ENCODE measurements around the gene WDFY2. TPM values are rescaled to one million over a fixed set of nuclear protein-coding genes. Genes with fewer than 3 reads are reported as not detected.

Gene WDFY2
- total and polyA plus RNA-seq, 2 experiments from 2014 or later, result 6.9 to 14.2 TPM

DNA sequence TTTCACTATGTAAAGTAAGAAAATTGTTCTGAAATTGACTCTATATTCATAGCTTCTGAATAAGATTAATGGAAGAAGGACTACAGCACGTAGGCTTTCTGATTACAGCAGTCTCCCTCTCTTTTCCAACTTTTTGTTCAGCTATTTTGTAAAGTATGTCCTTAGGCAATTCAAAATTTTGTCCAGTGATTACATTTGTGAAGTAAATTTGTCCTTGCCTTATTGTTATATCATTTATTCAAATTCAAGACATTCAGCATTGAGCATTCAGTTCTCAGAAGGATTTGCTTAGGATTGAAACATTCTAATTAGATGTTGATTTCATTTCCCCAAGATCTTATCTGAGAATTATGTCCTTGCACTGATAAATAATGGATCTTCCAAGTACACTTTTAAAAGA is 76.6 kb downstream of the WDFY2 start:
- in situ Hi-C loops (cut with MboI), result no loop called here
- H3K79me2 ChIP-seq (ENCODE audit: insufficient read depth), result peaks cover 100% of the 10 kb centered on the region
- H3F3A ChIP-seq (ENCODE audit: insufficient read depth), result no peaks in the 10 kb centered on the region
- H3K36me3 ChIP-seq (ENCODE audit: low read depth), result peaks cover 13% of the 10 kb centered on the region
- DNase-seq, result no peak
- 98 to 100% methylated on average over 1 of the region's 1 CpG for WGBS, 2 experiments (ENCODE audit: low coverage in 1 of 2, low lambda C conversion rate in 2 of 2, missing lambda C conversion rate in 2 of 2)
- TF ChIP-seq EZH2 (IDR thresholded peaks at IDR 0.05; ENCODE audit: insufficient read depth, poor library complexity, severe bottlenecking) (no peak), EZH2phosphoT487 (IDR thresholded peaks at IDR 0.05; ENCODE audit: insufficient read depth, low read depth) (no peak)
- H3K9me3 ChIP-seq (ENCODE audit: low read depth), result no peaks in the 10 kb centered on the region
- no peak overlapping the region for H3K4me2 ChIP-seq (ENCODE audit: unreplicated experiment)
- no peak overlapping the region for H2AFZ ChIP-seq
- no peak overlapping the region for H3K4me3 ChIP-seq
- H3K27ac ChIP-seq, result no peak overlapping the region
- no peak overlapping the region for H3K9ac ChIP-seq
- H3K9me2 ChIP-seq (ENCODE audit: insufficient read depth), result no peaks in the 10 kb centered on the region
- peaks cover 18% of the 10 kb centered on the region for H3K4me1 ChIP-seq (ENCODE audit: insufficient read depth)
- no peaks in the 10 kb centered on the region for H4K20me1 ChIP-seq (ENCODE audit: insufficient read depth)
- H3K27me3 ChIP-seq (replicated peaks; ENCODE audit: insufficient read depth), result no peaks in the 10 kb centered on the region

DNA sequence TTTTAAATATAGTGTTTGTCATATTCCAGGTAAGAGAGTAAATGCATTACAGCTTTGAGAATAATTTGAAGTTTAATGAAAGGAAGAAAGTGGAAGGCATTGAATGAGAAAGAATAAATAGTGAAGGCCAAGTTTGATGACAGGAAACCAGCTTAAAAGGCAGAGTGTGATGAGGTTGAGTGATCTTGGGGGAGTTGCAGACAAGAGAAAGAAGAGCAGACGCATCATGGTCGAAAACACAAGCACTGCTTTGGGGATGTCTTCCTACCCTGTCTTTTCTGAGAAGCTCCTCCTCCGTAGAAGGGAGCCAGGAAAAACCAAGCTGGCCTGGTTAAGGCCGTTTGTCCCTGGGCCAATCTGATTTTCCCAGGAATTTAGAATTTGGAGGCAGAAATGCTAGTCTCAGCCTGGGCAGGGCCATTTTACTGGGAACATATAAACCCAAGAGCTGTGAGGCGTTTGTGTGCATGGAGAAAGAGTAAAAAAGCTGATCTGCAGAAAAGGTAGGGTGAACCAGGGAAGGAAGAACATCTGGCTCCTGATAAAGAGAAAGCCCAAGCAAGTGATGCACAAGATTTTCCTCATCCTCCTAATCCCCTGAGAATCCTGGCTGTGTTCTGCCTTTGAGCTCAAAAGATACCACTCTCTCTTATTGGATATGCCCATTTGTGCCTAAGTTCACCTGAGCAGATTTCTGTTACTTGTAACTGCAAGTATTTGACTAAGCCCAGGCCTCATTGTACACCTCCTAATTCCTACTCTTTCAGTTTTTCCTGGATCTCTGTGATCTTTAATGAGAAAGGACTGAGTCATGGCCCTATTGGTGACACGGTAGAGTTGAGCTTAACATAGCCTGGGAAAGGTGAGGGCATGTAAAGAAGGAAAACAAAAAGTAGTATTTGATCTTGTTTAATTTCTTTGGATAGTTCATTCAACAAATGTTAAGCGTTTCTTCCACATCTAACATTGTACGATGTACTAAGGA is 80.0 kb downstream of the WDFY2 start:
- H3K36me3 ChIP-seq (ENCODE audit: low read depth), result peaks cover 13% of the 10 kb centered on the region
- H3K9me2 ChIP-seq (ENCODE audit: insufficient read depth), result no peaks in the 10 kb centered on the region
- TF ChIP-seq EZH2phosphoT487 (IDR thresholded peaks at IDR 0.05; ENCODE audit: insufficient read depth, low read depth) (no peak), EZH2 (IDR thresholded peaks at IDR 0.05; ENCODE audit: insufficient read depth, poor library complexity, severe bottlenecking) (no peak)
- H3K27me3 ChIP-seq (replicated peaks; ENCODE audit: insufficient read depth), result no peaks in the 10 kb centered on the region
- 52 to 53% methylated on average over 8 of the region's 8 CpGs for WGBS, 2 experiments (ENCODE audit: low coverage in 1 of 2, low lambda C conversion rate in 2 of 2, missing lambda C conversion rate in 2 of 2)
- no peaks in the 10 kb centered on the region for H3K9me3 ChIP-seq (ENCODE audit: low read depth)
- H4K20me1 ChIP-seq (ENCODE audit: insufficient read depth), result no peaks in the 10 kb centered on the region
- H3K4me1 ChIP-seq (ENCODE audit: insufficient read depth), result peaks cover 34% of the 10 kb centered on the region
- no peak overlapping the region for H3K27ac ChIP-seq
- H3K4me3 ChIP-seq, result no peak overlapping the region
- H3K79me2 ChIP-seq (ENCODE audit: insufficient read depth), result peaks cover 100% of the 10 kb centered on the region
- no peak for DNase-seq
- no peak overlapping the region for H3K4me2 ChIP-seq (ENCODE audit: unreplicated experiment)
- H3K9ac ChIP-seq, result no peak overlapping the region
- H3F3A ChIP-seq (ENCODE audit: insufficient read depth), result 0 out of 2 replicates have a peak, but pooled peaks cover 14% of the 10 kb centered on the region
- in situ Hi-C loops (cut with MboI), result no loop called here
- no peak overlapping the region for H2AFZ ChIP-seq

GRCh38 chr13:51665456-51665855 is 81.2 kb downstream of the WDFY2 start:
- TF ChIP-seq EZH2 (IDR thresholded peaks at IDR 0.05; ENCODE audit: insufficient read depth, poor library complexity, severe bottlenecking), result no peak
- TF ChIP-seq EZH2phosphoT487 (IDR thresholded peaks at IDR 0.05; ENCODE audit: insufficient read depth, low read depth), result no peak
- Histone ChIP-seq H3K79me2 (ENCODE audit: insufficient read depth) (peaks cover 100% of the 10 kb centered on the region), H3F3A (ENCODE audit: insufficient read depth) (0 out of 2 replicates have a peak, but pooled peaks cover 14% of the 10 kb centered on the region)

DNA sequence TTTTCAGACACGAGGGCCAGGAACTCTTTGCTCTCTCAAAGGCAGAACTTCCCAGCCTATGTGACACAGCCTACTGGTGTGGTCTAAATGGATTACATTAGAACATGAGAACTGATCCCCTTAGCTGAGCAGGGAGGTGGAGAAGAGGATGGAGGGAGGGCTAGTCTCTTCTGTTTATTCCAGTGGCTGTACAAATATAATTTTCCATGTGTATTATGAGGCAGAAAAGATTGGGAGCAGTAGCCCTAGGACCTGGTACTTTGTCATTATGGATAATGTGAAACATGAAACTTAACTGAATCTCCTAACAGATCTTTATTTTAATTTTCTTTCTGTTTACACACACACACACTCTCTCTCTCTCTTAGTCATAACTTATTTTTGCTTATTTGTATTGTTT is 82.1 kb downstream of the WDFY2 start:
- Histone ChIP-seq H3K36me3 (ENCODE audit: low read depth) (peaks cover 7% of the 10 kb centered on the region), H3K27ac (peak overlapping the region; percentile 1; the same call in 1 of the 2 replicates), H3K4me1 (ENCODE audit: insufficient read depth) (peaks cover 34% of the 10 kb centered on the region), H3K9me3 (ENCODE audit: low read depth) (no peaks in the 10 kb centered on the region), H4K20me1 (ENCODE audit: insufficient read depth) (no peaks in the 10 kb centered on the region), H3K4me3 (no peak overlapping the region), H3F3A (ENCODE audit: insufficient read depth) (0 out of 2 replicates have a peak, but pooled peaks cover 14% of the 10 kb centered on the region), H3K79me2 (ENCODE audit: insufficient read depth) (peaks cover 100% of the 10 kb centered on the region), H3K9ac (no peak overlapping the region), H3K27me3 (replicated peaks; ENCODE audit: insufficient read depth) (no peaks in the 10 kb centered on the region), H2AFZ (no peak overlapping the region), H3K9me2 (ENCODE audit: insufficient read depth) (no peaks in the 10 kb centered on the region), H3K4me2 (ENCODE audit: unreplicated experiment) (no peak overlapping the region)
- WGBS, 2 experiments (ENCODE audit: low coverage in 1 of 2, low lambda C conversion rate in 2 of 2, missing lambda C conversion rate in 2 of 2), result 53 to 63% methylated on average over 1 of the region's 1 CpG
- in situ Hi-C loops (cut with MboI), result no loop called here
- TF ChIP-seq EZH2 (IDR thresholded peaks at IDR 0.05; ENCODE audit: insufficient read depth, poor library complexity, severe bottlenecking) (no peak), EZH2phosphoT487 (IDR thresholded peaks at IDR 0.05; ENCODE audit: insufficient read depth, low read depth) (no peak)
- DNase-seq, result no peak

More at GRCh38 chr13:51665456-51665855, 81.2 kb downstream of the WDFY2 start:
- no peak overlapping the region for H3K9ac ChIP-seq
- peaks cover 13% of the 10 kb centered on the region for H3K36me3 ChIP-seq (ENCODE audit: low read depth)
- peaks cover 34% of the 10 kb centered on the region for H3K4me1 ChIP-seq (ENCODE audit: insufficient read depth)
- H3K9me3 ChIP-seq (ENCODE audit: low read depth), result no peaks in the 10 kb centered on the region
- no peaks in the 10 kb centered on the region for H3K27me3 ChIP-seq (replicated peaks; ENCODE audit: insufficient read depth)
- no peak overlapping the region for H2AFZ ChIP-seq
- in situ Hi-C loops (cut with MboI), result no loop called here
- H4K20me1 ChIP-seq (ENCODE audit: insufficient read depth), result no peaks in the 10 kb centered on the region
- no peak overlapping the region for H3K4me3 ChIP-seq
- no peaks in the 10 kb centered on the region for H3K9me2 ChIP-seq (ENCODE audit: insufficient read depth)
- H3K4me2 ChIP-seq (ENCODE audit: unreplicated experiment), result no peak overlapping the region
- H3K27ac ChIP-seq, result no peak overlapping the region
- no peak for DNase-seq
- 12 to 16% methylated on average over 2 of the region's 2 CpGs for WGBS, 2 experiments (ENCODE audit: low coverage in 1 of 2, low lambda C conversion rate in 2 of 2, missing lambda C conversion rate in 2 of 2)

All from GM23248 (cell line).